Measurements from ENCODE around the gene CERCAM. TPM values are rescaled to one million over a fixed set of nuclear protein-coding genes. Genes with fewer than 3 reads are reported as not detected.

Gene CERCAM
- total and polyA plus RNA-seq, 2 donors from 2014 or later = 19.7 to 25.5 TPM

DNA sequence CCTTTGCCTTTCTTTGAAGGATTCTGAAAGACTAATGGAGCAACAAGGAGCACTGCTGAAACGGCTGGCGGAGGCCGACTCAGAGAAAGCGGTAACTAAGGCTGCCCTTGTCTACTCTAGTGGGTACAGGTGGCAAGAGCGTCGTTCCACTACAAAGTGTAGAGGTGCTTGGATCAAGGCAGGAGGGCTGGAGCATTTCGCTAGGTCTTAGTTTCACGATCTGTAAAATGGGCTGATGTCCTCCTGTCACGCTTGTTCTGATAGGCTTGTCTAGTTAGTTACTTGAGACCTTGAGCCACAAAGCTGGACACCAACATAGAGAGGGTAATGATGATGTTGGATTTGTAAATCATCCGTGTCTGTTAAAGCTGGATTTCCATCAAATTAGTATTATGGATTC is 60.9 kb downstream of the CERCAM start:
- no peak overlapping the region for H3K27ac ChIP-seq (ENCODE audit: low read depth in 2 of 2, low read length in 2 of 2)
- DNase-seq (peak in 1 of 5 donors; percentile 10), FAIRE-seq (no peak)
- no peaks in the 10 kb centered on the region for H3K4me1 ChIP-seq (ENCODE audit: control insufficient read depth in 2 of 3, insufficient read depth in 2 of 3, low read depth in 1 of 3, low read length in 3 of 3)
- TF ChIP-seq, protein P1, sequence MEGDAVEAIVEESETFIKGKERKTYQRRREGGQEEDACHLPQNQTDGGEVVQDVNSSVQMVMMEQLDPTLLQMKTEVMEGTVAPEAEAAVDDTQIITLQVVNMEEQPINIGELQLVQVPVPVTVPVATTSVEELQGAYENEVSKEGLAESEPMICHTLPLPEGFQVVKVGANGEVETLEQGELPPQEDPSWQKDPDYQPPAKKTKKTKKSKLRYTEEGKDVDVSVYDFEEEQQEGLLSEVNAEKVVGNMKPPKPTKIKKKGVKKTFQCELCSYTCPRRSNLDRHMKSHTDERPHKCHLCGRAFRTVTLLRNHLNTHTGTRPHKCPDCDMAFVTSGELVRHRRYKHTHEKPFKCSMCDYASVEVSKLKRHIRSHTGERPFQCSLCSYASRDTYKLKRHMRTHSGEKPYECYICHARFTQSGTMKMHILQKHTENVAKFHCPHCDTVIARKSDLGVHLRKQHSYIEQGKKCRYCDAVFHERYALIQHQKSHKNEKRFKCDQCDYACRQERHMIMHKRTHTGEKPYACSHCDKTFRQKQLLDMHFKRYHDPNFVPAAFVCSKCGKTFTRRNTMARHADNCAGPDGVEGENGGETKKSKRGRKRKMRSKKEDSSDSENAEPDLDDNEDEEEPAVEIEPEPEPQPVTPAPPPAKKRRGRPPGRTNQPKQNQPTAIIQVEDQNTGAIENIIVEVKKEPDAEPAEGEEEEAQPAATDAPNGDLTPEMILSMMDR (IDR thresholded peaks at IDR 0.05; ENCODE audit: borderline replicate concordance, extremely low read depth, insufficient read depth) = no peak
- H3K9ac ChIP-seq (ENCODE audit: low read length in 3 of 3) = no peak overlapping the region
- peaks cover 3 to 35% (median 22%) of the 10 kb centered on the region in 3 donors for H3K36me3 ChIP-seq (ENCODE audit: control insufficient read depth in 2 of 3, insufficient read depth in 3 of 3, low read length in 3 of 3)
- intact Hi-C loops (cut with DNase I) = no loop called here
- no peaks in the 10 kb centered on the region for H3K27me3 ChIP-seq (ENCODE audit: control insufficient read depth, insufficient read depth, low read length)
- no peaks in the 10 kb centered on the region for H3K9me3 ChIP-seq (ENCODE audit: control insufficient read depth in 2 of 3, insufficient read depth in 1 of 3, low read length in 3 of 3)
- H3K4me3 ChIP-seq (ENCODE audit: low read length in 3 of 3) = no peak overlapping the region

DNA sequence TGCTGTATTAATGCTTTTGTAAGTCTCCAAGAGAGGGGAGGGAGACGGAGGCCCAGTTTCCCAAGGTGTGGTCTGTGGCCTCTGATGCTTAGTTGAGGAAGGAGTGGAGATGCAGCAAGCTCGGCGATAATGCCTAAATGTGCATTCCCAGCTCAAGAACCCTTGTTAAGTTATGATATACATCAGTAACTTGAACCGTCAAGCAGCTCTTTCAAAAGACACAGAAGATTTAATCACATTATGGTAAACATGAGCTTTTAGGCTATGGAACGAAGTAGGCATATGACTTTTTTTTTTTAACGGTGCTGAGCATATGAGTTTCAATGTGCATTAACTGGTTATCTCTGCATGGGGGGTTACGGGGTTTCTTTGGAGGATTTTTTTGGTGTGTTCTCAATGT is 61.5 kb downstream of the CERCAM start:
- Histone ChIP-seq H3K9me3 (ENCODE audit: control insufficient read depth in 2 of 3, insufficient read depth in 1 of 3, low read length in 3 of 3) (no peaks in the 10 kb centered on the region), H3K4me1 (ENCODE audit: control insufficient read depth in 2 of 3, insufficient read depth in 2 of 3, low read depth in 1 of 3, low read length in 3 of 3) (no peaks in the 10 kb centered on the region), H3K9ac (ENCODE audit: low read length in 3 of 3) (no peak overlapping the region), H3K27me3 (ENCODE audit: control insufficient read depth, insufficient read depth, low read length) (no peaks in the 10 kb centered on the region), H3K4me3 (ENCODE audit: low read length in 3 of 3) (no peak overlapping the region), H3K36me3 (ENCODE audit: control insufficient read depth in 2 of 3, insufficient read depth in 3 of 3, low read length in 3 of 3) (peaks cover 3 to 36% (median 23%) of the 10 kb centered on the region in 3 donors), H3K27ac (ENCODE audit: low read depth in 2 of 2, low read length in 2 of 2) (no peak overlapping the region)
- DNase-seq = peak in 1 of 5 donors; percentile 12
- FAIRE-seq = no peak
- TF ChIP-seq, protein P1 (IDR thresholded peaks at IDR 0.05; ENCODE audit: borderline replicate concordance, extremely low read depth, insufficient read depth) = no peak
- intact Hi-C loops (cut with DNase I) = no loop called here

DNA sequence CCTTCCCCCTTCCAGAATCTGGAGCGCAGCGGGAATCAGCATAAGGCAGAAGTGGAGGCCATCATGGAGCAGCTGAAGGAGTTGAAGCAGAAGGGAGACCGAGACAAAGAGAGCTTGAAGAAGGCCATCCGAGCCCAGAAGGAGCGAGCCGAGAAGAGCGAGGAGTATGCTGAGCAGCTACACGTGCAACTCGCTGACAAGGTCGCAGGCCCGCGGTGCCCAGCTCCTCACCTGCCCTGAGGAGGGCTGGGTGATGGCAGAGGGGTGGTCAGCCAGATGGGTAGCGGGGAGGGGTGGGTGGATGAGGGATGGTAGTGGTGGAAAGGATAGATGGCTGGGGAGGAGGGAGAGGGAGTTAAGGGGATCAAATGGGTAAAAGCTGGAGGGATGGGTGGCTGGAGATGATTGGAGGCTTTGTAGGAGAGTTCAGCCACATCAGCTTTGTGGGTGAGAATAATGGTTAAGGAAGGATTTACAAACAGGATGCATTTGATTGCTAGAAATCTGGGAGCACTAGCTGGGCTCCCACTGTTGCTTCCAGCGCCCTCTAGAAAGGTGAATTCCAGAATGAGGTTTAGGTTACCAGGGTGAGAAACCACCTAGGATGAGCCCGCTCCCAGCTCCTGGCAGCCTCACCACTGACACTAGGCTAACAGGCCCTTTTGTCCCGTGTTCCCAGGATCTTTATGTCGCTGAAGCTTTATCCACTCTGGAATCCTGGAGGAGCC is 64.2 kb downstream of the CERCAM start:
- TF ChIP-seq, protein P1 (IDR thresholded peaks at IDR 0.05; ENCODE audit: borderline replicate concordance, extremely low read depth, insufficient read depth) = no peak
- no peaks in the 10 kb centered on the region for H3K9me3 ChIP-seq (ENCODE audit: control insufficient read depth in 2 of 3, insufficient read depth in 1 of 3, low read length in 3 of 3)
- no peaks in the 10 kb centered on the region for H3K27me3 ChIP-seq (ENCODE audit: control insufficient read depth, insufficient read depth, low read length)
- H3K9ac ChIP-seq (ENCODE audit: low read length in 3 of 3) = no peak overlapping the region
- no peak overlapping the region for H3K27ac ChIP-seq (ENCODE audit: low read depth in 2 of 2, low read length in 2 of 2)
- no peak for FAIRE-seq
- no peaks in the 10 kb centered on the region for H3K4me1 ChIP-seq (ENCODE audit: control insufficient read depth in 2 of 3, insufficient read depth in 2 of 3, low read depth in 1 of 3, low read length in 3 of 3)
- no peak overlapping the region for H3K4me3 ChIP-seq (ENCODE audit: low read length in 3 of 3)
- peak in 1 of 5 donors; percentile 29 for DNase-seq
- H3K36me3 ChIP-seq (ENCODE audit: control insufficient read depth in 2 of 3, insufficient read depth in 3 of 3, low read length in 3 of 3) = peaks cover 7 to 30% (median 23%) of the 10 kb centered on the region in 3 donors
- intact Hi-C loops (cut with DNase I) = no loop called here

Data from kidney (tissue), 14 donors.